Activated CD4-positive, alpha-beta T cell treated with anti-CD3 and anti-CD28 coated beads for 4 hours (primary cell): ENCODE data around the gene PALS2.
A peak's percentile ranks its signal among the peaks of the same experiment; 100 is the strongest.

Source experiments
- DNase-seq, 2 donors: peaks; one replicate each; pipeline ENCODE4 v3.0.0-alpha.2; 2020

Gene PALS2, protein sequence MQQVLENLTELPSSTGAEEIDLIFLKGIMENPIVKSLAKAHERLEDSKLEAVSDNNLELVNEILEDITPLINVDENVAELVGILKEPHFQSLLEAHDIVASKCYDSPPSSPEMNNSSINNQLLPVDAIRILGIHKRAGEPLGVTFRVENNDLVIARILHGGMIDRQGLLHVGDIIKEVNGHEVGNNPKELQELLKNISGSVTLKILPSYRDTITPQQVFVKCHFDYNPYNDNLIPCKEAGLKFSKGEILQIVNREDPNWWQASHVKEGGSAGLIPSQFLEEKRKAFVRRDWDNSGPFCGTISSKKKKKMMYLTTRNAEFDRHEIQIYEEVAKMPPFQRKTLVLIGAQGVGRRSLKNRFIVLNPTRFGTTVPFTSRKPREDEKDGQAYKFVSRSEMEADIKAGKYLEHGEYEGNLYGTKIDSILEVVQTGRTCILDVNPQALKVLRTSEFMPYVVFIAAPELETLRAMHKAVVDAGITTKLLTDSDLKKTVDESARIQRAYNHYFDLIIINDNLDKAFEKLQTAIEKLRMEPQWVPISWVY

DNA sequence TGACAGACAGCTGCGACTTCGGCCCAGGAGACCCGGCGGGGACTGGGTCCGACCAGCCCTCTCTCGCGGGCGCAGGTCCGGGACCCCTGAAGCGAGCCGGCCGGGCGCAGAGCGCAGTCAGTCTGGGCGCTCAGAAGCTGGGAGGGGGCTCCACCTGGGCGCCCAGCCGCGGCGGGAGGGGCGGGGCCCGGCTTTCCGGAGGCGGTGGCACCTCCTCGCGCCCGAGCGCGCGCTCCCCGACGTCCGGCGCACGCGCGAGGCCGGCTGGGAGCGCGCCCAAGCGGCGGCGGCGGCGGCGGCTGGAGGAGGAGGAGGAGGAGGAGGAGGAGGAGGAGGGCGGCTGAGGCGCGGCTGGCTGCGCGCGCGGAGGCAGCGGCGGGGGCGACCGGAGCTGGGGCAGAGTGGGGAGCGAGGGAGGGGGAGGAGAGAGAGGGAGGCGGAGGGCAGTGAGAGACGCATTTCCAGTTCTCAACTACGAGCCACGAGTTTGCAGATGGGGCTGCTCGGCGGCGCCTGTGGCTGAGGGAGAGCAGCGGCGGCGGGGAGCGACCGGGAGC is at the start of gene PALS2:
TSS of gene PALS2 (plus strand) at position 456 of the 557 bp plus-strand sequence. CDS start 50,216 bp downstream, outside the sequence.
- peak; percentile 84 to 86 for DNase-seq

DNA sequence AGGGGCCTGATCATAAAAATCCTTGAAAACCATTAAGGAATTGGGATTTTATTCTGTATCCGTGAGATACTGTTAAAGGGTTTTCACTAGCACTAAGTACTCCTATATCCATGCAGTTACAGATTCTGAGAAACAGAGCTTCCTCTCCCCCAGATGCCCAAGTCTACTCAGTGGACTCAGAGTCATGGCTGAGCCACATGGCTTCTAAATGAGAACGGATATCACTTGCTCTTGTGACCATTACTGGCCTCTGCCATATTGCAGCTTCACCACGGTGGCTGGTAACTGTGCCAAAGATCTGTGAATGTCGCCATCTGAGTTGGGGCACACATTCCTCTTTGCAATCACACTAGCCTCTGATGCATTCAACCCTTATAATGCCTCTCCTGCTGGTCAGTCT is 42.0 kb upstream of the PALS2 start:
- no peak for DNase-seq

DNA sequence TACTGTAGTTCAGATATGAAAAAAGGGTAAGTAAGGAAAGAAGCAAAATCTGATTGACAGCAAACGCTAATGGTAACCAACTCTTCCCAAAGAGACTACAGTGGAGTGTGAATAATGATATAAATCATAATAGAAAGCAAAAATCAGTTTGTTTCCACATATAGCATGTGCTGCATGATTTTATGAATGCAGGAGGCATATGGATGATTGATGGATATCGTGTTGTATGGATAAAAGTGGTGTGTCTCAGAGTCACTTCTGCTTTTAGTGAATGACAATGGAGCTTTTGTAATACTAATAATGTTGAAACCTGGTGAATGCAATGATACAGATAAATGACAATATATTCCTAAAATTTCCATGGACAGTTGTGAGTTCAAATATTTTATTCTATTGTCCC is 36.6 kb upstream of the PALS2 start:
- no peak for DNase-seq

DNA sequence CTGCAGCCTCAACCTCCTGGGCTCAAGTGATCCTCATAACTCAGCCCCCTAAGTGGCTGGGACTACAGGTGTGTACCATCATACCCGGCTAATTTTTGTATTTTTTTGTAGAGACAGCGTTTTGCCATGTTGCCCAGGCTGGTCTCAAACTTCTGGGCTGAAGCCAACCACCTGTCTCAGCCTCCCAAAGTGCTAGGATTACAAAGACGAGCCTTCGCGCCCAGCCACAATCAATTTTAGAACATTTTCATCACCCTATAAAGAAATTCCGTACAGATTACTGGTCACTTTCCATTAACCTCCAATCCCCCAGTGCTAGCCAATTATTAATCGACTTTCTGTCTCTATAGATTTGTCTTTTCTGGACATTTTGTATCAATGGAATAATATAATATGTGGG is 32.3 kb upstream of the PALS2 start:
- DNase-seq: no peak

DNA sequence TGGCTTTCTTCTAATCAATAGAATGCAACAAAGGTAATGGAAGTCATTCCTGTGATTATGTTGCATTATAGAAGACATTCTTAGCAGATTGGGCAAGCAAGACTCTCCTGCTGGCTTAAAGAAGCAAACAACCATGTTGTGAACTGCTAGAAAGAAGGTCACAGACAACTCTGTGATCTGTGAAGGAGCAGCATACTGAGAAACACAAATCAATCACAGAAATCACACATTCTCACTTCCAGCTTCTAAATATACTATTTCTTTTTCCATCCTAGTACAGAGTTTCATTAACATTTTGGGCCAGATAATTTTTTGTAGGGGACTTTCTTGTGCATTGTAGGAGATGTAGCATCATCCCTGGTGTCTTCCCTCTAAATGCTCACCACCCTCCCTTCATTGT is 28.0 kb upstream of the PALS2 start:
- no peak for DNase-seq

DNA sequence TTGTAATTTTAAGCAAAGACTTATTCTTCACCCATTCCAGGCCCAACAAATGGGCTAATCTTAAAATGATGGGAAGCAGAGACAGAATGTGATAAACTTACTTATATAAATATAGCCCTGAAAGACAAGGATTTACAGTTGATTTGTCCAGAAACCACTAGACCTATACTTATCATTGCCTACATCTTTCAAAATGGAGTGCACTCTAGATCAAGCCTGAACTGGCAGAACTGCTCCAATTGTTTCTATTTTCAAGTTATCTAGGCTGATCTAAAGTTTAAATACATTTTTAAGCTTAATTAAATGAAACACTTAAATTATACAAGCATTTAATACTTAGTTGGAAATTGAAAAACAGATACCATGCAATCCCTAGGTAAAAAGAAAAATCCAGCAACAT is 24.9 kb upstream of the PALS2 start:
- DNase-seq: no peak

DNA sequence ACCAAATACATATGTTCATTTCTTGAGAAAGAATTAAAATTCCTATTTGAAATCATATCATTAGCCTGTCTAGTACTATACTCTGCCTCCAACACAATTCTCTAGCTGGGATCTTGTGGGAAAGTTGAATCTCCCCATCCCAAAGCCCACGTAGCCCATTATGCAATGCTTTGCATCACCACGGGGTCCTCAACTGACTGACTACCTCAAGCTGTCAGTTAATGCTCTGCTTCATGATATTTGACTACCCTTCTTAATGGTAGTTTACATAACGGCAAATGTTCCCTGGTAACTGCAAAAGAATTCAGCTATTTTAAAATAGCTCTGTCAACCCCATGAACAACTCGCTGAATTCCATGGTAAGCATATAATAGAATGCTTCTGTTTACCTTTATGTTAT is 23.3 kb upstream of the PALS2 start:
- no peak for DNase-seq

DNA sequence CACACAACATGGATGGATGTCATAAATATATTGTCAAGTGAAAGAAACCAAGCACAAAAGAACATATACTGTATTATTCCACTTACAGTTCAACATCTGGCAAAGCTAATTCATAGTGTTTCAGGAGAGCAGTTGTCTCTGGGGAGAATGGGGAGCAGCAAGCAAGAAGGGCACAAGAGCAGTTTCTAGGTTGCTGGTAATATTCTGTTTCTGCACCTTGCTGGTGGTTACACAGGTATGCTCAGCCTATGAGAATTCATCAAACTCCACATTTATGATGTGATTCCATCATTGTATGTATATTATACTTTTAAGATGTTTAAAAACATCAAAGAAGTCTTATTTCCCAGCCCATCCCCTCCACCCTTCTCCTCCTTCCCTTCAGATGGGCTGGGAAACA is 18.1 kb upstream of the PALS2 start:
- no peak for DNase-seq

DNA sequence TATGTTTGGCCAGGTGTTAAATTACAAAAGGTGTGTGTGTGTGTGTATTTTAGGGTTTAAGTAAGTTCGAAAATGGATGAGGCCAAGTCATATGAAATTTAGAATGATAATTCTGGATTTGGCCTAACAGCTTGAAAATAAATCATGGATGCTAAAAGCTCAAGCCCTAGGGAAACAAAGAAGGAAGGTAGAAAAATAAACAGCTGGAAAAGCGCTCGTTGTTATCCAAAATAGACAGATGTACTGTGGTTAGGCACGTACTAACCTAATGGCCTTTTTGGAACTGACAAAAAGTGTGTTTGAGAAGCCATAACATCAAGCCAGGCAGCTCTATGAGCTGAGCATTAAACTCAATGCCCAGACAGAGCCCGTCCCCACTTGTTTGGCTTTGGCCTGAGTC is 17.5 kb upstream of the PALS2 start:
- no peak for DNase-seq

DNA sequence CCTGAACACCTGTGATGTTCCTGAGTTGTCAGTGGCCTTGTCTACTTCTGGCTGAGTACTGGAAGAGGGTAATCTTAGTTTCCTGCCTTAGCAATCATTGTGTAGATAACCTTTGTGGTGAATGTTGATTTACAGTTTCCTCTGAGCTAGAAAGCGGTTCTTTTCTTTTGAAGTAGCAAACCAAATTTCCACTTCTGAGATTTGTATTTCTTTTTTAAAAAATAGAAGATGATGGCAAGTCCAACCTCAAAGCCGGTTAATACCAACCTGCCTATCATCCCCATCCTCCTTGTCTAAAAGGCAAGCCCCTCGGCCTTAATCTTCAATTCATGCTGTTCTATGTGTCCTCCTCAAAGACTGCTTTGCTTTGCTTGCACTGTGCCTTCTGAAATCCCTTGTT is 12.5 kb upstream of the PALS2 start:
- no peak for DNase-seq

DNA sequence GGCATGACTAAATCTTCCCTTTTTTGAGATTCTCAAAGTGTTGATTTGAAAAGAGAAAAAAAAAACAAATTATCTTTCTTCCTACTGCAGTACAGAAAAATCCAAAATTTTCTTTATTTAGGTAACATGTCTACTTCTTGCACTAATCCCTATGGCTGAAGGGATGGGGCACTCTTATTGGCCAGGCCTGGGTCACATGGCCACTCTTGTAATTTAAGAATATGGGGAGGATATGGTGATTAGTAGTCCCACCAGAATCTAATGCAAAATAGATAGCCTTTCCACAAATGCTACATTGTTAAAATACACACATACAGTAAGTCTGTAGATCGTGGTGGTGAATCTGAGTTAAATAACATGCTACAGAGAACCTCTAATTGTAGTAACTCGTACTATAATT is 7.0 kb upstream of the PALS2 start:
- DNase-seq: no peak

DNA sequence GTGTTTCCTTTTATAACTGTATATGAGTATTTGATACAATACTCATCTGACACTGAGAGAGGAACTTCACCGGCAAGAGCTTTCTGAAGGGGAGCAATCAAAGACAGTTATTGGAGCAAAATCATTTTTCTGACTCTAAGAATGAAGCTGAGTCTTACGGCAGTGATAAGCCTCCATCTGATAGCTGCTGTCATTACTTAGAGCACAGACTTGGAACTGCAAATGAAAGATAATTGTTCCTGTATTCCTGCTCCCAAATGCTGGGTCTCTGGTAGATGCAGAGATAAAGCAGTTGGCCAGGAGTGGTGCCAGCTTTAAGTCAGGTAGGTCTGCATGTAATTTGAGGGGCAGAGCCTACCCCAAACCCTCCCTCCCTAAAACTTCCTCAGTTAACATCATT is 2.3 kb upstream of the PALS2 start:
- DNase-seq: no peak

DNA sequence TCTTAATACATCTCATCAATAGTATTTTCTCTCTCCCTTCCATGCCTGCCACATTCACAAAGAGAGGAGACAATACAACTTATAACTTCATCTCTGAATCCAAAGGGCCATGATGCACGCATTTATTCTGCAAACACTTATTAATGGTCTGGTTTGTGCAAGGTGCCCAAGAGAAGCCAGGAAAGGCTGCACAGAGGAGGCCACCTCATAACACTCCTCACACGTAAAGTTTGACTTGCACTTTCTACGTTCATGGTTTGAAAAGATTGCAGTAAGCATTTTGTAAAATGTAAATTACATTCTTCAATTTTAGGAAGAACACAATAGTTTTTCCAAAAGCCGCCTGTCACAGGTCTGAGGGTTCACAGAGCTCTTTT is 1.2 kb upstream of the PALS2 start:
- no peak for DNase-seq

DNA sequence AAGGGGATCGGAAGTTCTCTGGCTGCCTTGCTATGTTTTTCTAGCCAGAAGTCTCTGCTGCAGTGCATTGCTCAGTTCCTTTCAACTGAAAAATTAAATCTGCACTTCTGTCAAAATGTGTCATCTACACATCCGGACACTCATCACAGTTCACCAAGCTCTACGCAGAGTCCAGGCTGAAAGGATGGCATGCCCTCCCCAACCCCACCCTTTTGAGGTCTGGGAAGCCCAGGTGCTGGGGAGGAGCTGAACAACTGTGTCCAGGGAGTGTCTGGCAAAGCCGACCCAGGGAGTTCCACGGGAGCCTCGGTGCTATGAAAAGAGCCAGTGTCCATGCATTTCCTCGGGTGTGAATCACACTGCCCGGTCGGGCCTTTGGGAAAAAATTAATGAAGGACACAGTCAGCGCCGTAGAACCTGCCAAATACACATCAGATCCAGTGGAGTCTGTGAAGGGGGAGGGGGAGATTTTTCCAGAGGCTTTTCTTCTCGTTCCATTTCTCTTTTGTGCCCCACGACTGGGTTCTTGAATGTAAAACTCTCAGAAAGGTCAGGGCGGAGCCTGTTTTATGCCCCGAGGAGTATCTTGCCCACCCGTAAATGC is 757 bp upstream of the PALS2 start:
- DNase-seq: peak; percentile 11 to 21

DNA sequence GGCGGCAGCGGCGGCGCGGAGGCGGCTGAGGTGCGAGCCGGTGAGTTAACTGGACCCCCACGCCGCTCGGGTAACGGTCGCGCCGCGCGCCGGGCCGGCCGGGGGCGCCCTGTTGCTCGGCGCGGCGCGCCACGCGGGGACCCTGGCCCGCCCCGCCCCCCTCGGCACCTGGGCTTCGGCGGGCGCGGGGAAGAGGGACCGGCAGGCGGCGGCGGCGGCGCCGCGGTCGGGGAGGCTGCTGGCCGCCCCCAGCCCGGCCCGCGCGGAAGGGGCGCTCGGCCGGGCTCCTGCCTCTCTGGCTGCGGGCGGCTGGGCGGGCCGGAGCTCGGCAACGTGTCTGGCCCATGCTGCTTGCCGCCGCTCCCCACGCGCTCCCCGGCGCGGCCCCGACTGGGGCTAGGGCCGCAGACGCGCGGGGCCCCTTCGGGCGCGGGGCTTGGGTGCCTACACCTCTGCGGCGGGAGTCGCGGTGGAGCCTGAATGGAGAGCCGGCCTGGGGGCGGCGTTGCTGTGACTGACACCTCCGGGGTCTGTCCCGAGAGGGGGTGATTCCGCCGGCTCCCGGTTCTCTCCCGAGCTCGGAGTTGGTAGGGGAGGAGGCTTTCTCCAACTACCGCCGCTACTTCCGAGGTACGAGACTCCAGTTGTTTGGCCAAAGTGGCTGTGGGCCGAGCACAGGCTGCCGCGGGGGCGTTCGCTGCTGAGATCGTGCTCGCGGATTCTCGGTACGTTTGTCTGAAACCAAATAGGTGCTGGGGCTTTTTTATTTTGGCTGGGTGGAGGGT is 494 bp downstream of the PALS2 start:
- DNase-seq: peak; percentile 39 to 62

DNA sequence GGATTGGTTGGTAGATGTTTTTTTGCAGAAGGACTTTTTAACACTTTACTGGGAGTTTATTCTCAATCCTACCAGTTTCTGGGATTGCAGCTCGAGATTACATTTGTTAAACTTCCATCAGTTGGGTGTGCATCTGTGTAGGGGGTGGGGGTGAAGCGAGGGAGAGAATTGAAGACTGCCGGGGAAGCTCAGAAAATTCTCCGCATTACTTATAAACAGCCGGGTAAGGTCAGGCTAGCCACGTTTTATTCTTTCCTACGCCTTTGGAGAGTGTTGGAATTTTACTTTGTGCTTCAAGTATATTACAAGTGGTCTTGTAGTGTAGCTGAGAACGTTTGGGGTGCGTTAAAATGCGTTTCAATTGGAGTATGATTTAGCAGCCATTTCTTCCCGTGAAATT is 1.1 kb downstream of the PALS2 start:
- no peak for DNase-seq

DNA sequence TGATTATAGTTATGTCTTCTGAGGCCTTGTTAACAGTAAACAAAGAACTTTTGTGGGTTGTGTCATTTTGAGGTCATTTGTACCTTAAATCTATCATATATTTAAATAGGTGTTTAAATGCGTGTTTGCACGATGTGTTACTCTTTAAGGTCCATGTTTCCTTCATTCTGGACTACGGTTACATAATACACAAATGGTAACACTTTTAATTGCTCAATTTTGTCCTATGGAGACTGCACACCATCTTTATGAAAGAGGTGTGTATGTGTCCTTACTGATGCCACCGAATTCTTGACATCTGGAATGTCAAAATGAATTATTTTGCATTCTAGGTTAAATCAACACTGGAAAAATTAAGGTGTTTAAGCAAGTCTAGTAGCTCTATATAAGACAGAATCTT is 1.7 kb downstream of the PALS2 start:
- no peak for DNase-seq

DNA sequence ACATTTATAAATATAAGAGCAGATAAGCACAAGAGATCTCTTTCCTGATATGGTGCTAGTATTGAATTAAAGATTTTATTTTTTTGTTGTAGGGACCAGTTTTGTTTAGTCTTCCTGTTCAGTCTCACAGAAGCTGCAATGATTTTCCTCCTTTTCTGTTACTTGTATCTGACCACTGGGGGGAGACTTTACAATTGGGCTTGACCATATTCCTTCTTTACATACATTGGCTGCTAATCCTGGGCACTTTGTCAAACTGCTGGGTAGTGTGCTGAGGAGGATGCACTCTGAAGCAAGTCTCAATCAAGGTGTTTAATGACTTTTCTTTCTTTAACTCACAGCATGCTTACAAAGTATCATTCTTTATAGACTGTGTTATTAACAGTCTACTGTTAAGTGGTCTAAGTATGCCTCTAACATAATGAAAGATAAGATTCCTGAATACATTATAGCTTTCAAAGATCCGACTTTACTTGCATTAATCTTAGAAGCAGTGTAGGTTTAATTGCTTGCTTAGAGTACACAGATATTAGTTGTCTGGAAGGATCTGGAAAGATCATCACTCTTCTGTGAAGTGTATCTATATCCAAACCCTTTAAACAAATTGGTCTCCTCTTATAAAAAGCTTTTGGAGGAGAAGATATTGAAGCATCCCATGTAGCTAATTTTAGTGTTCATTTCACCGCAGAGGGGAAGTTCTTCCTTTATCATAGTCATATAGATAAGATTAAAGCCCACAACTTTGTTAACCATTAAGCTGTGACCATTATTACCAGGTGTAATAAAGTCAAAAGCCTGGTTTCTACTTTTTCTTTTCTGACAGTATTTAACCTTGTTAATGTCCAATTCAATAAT is 3.1 kb downstream of the PALS2 start:
- DNase-seq: peak in 1 of 2 donors; percentile 4

DNA sequence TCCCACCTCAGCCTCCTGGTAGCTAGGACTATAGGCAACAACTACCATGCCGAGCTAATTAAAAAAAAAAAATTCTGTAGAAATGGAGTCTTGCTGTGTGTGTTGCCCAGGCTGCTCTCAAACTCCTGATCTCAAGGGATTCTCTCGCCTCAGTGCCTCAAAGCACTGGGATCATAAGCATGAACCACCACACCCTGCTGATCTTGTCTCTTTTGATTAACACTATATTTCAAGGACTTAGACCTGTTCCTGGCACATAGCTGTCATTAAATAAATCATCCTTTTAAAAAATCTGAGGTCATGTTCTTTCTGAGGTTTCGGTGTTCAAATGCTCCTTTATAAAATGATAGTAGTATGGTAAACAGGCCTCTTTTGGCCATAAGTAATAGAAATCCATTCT is 4.8 kb downstream of the PALS2 start:
- DNase-seq: no peak

DNA sequence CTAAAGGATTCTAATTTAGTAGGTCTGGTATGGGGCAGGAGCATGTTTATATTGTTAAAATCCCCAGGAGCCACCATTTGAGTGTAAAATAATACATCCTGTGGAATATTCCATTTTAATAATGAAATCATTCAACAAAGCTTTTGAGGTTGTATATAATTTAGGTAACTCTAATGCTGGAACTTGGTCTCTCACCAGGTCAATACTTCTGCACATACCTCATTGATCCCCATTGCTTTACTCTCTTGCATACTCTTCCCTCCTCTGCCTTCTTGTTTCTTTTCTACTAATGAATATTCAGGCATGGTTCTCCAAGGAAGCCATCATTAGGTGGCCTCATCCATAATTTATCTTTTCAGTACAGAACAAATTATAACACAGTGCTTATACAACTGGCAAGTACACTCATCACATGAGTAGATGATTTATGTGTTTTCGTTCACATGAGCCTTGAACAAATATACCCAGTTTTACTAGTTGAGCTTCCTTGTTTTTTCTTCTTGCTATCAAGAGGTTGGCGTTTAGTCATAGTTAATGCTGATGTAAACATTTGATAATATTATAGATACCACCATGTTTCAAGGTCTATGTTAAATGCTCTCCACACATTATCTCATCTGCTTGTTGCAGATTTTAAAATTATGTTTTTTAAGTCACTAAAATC is 7.2 kb downstream of the PALS2 start:
- DNase-seq: no peak

DNA sequence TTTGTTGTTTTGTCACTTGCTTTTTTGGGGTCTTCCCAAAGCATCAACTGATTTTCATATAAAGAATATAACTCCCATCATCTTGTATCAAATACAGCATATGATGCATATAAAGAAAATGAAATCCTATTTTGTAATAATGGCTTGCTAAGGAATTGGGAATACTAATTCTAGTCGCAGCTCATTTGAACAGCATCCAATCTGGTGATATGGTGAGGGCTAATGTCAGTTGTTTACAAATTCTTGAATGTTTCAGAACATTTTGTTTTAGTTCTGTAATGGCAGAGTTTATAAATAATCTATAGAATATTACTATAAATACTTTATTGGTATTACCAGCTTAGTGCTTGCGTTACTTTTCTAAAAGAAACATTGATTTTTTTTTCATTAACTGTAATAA is 8.9 kb downstream of the PALS2 start:
- no peak for DNase-seq

DNA sequence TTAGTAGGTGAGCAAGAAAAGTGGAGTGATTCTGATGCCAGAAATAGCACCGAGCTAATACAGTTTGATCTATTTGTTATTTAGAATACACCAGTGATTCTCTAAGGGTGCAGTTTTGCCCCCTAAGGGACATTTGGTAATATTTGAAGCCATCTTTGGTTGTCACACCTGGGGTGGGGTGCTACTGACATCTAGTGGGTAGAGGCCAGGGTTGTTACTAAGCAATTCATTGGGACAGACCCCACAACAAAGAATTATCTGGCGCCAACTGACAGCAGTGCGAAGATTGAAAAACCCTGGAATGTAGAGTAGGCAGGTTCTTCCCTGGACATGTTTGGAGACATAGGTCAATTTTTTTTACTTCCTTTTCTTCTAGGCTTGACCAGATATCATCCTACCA is 14.6 kb downstream of the PALS2 start:
- DNase-seq: peak; percentile 45 to 55
